RWPE1 (cell line): ENCODE data around the gene TUBD1.

Experiments used
- CTCF ChIA-PET: fragments of 350-600 bp; sonication (Branson Sonifier 250); formaldehyde crosslinking; extraction: SDS; loops from one replicate; lab custom pipeline; 2021; lab: Yijun Ruan, JAX
- POLR2A ChIA-PET: fragments of 400-600 bp; formaldehyde crosslinking; extraction: SDS; loops from one replicate; lab custom pipeline; 2020; ENCODE audit warnings: antibody characterized with exemption; ENCODE audit not compliant: low non-redundant PET; lab: Yijun Ruan, JAX
- DNase-seq: peaks from one replicate; pipeline ENCODE4 v3.0.0; 2012; ENCODE audit warnings: low spot score
- H3K27ac ChIP-seq: fragments of 450-650 bp; 2 replicates; pipeline ENCODE4 v1.5.1; 2017
- TF ChIP-seq, protein P1 (sequence below): fragments of 450-650 bp; conservative IDR thresholded peaks from 2 replicates; pipeline ENCODE4 v1.5.1; 2017; ENCODE audit warnings: low read depth, mild to moderate bottlenecking

The TUBD1 gene

GRCh38 chr17:59825533-59826322 is 67.0 kb downstream of the TUBD1 start:
- TF ChIP-seq, protein P1, sequence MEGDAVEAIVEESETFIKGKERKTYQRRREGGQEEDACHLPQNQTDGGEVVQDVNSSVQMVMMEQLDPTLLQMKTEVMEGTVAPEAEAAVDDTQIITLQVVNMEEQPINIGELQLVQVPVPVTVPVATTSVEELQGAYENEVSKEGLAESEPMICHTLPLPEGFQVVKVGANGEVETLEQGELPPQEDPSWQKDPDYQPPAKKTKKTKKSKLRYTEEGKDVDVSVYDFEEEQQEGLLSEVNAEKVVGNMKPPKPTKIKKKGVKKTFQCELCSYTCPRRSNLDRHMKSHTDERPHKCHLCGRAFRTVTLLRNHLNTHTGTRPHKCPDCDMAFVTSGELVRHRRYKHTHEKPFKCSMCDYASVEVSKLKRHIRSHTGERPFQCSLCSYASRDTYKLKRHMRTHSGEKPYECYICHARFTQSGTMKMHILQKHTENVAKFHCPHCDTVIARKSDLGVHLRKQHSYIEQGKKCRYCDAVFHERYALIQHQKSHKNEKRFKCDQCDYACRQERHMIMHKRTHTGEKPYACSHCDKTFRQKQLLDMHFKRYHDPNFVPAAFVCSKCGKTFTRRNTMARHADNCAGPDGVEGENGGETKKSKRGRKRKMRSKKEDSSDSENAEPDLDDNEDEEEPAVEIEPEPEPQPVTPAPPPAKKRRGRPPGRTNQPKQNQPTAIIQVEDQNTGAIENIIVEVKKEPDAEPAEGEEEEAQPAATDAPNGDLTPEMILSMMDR: no peak
- no peak overlapping the region for H3K27ac ChIP-seq
- ChIA-PET CTCF (no interaction called here), POLR2A (no interaction called here)
- DNase-seq: no peak

DNA sequence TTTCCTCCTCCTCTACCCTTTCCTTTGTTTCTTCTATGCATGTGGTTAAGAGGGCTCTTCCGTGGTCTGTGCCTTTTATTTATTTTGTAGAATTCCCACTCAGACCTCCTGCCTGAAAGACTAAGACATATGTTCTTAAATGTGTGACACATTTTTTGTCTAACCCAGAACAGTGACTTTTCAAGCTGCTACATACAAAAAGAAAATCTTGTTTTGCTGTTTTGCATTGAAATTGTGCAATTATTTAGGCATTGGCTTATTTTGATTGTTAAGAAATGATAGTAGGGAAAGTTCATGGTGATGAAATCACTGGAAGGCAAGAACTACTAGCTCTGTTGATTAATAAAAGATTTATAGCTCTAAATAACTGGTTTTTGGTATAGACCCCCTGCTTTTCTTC is 76.8 kb downstream of the TUBD1 start:
- ChIA-PET CTCF (interaction anchor here (0.6 kb wide), 1 partner anchor 11 kb away, joined by 3 read pairs; no protein-coding TSS in a partner anchor), POLR2A (no interaction called here)
- H3K27ac ChIP-seq: no peak overlapping the region
- TF ChIP-seq, protein P1: no peak
- DNase-seq: no peak

DNA sequence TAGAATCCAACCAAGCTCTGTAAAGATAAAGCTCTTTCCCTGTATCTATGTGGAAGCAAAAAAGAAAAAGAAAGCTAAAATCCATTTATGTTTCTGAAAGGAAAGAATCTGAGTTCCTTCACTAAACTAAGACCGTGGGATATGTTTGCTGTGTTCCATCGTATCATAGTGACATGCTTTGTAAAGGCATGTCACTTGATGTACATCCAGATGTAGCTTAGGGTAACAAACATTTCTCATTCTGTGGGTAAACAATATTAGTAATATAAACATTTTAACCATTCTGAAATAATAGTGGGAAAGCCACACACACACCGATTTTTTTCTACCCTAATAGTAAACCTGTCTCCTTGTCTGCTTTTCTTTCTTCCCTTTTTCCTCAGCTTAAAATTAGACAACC is 78.1 kb downstream of the TUBD1 start:
- CTCF ChIA-PET: interaction anchor here (0.6 kb wide), 1 partner anchor 798 kb away, joined by 3 read pairs; no protein-coding TSS in a partner anchor
- no peak for DNase-seq
- POLR2A ChIA-PET: no interaction called here
- TF ChIP-seq, protein P1: no peak
- no peak overlapping the region for H3K27ac ChIP-seq

GRCh38 chr17:59814276-59814675 is 78.5 kb downstream of the TUBD1 start:
- H3K27ac ChIP-seq: no peak overlapping the region

DNA sequence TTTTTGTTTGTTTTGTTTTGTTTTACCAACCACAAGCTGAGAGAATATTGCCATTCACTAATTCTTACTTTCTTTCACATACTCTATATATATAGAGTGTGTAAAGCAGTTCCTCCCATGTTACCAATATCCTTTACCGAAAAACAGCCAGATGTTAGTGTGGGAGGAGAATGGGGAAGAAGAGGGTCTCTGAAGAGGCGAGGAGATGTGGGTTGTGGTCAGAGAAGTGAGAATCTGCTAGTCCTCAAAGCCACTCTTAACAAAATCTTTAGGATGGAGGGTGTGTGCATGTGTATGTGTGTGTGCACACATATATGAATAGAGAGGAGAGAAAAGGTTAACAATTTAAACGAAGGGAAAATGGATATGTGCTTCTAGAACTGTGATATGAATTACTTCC is 80.6 kb downstream of the TUBD1 start:
- ChIA-PET CTCF (no interaction called here), POLR2A (no interaction called here)
- TF ChIP-seq, protein P1: no peak
- no peak overlapping the region for H3K27ac ChIP-seq
- no peak for DNase-seq

More at GRCh38 chr17:59814276-59814675, 78.5 kb downstream of the TUBD1 start:
- ChIA-PET CTCF (interaction anchor here (0.6 kb wide), 1 partner anchor 798 kb away, joined by 3 read pairs; no protein-coding TSS in a partner anchor), POLR2A (no interaction called here)
- TF ChIP-seq, protein P1: no peak
- no peak for DNase-seq

- ChIA-PET CTCF (no interaction called here), POLR2A (no interaction called here)
- H3K27ac ChIP-seq: no peak overlapping the region
Measured at GRCh38 chr17:59811209-59811608, 81.5 kb downstream of the TUBD1 start.

More at GRCh38 chr17:59811209-59811608, 81.5 kb downstream of the TUBD1 start:
- no peak for DNase-seq
- TF ChIP-seq, protein P1: no peak
